ENCODE measurements around the gene PRSS36. TPM values are rescaled to one million over a fixed set of nuclear protein-coding genes. Genes with fewer than 3 reads are reported as not detected.

Gene PRSS36
- total and polyA plus RNA-seq, 10 donors, result 0.70 to 2.6 (median 1.5) TPM; not detected in 1

GRCh38 chr16:31108035-31108793, 41.7 kb downstream of the PRSS36 start, which contains the start of gene BCKDK:
TSS of gene BCKDK (plus strand) at chr16:31108386. CDS start at chr16:31109224, 838 bp downstream.
- 4 to 14% (median 5%) methylated on average over 17 to 68 of the region's 68 CpGs for WGBS, 5 donors
- H3K27me3 ChIP-seq (replicated peaks in 1 of 7), result no peaks in the 10 kb centered on the region

GRCh38 chr16:31107465-31107867, 42.4 kb downstream of the PRSS36 start:
- TF ChIP-seq POLR2A (IDR thresholded peaks at IDR 0.05) (no peak), POLR2AphosphoS5 (IDR thresholded peaks at IDR 0.05) (no peak), CTCF (IDR thresholded peaks at IDR 0.05 in 8 of 11, conservative IDR thresholded peaks at IDR 0.05 in 3 of 11) (no peak)
- WGBS, 5 donors, result 82 to 90% (median 89%) methylated on average over 6 of the region's 6 CpGs
- Histone ChIP-seq H3K27ac (peak overlapping the region in 5 of 8 donors; percentile 87 to 96 (median 92)), H3K9me3 (no peaks in the 10 kb centered on the region), H3K36me3 (peaks cover 0 to 35% (median 31%) of the 10 kb centered on the region in 6 donors), H3K4me3 (peak overlapping the region in 2 of 8 donors; percentile 88 to 97), H3K27me3 (replicated peaks in 1 of 7) (no peaks in the 10 kb centered on the region), H3K4me1 (peaks cover 11 to 50% (median 37%) of the 10 kb centered on the region in 6 donors)
- intact Hi-C loops (cut with DNase I; ENCODE audit: low total_unique reads), result no loop called here
- DNase-seq, result no peak

More at GRCh38 chr16:31108035-31108793, 41.7 kb downstream of the PRSS36 start, which contains the start of gene BCKDK:
- Histone ChIP-seq H3K9me3 (no peaks in the 10 kb centered on the region), H3K27ac (peak within 1 kb of the TSS; percentile 84 to 96 (median 88)), H3K4me1 (peaks cover 11 to 58% (median 40%) of the 10 kb centered on the region in 6 donors), H3K36me3 (peaks cover 0 to 42% (median 37%) of the 10 kb centered on the region in 6 donors), H3K4me3 (peak within 1 kb of the TSS; percentile 75 to 97 (median 86))
- DNase-seq, result peak; percentile 95
- TF ChIP-seq POLR2AphosphoS5 (IDR thresholded peaks at IDR 0.05) (peak; percentile 91 to 92 (median 91)), CTCF (IDR thresholded peaks at IDR 0.05 in 8 of 11, conservative IDR thresholded peaks at IDR 0.05 in 3 of 11) (no peak)
- intact Hi-C loops (cut with DNase I; ENCODE audit: low total_unique reads), result no loop called here

- no peaks in the 10 kb centered on the region for H3K27me3 ChIP-seq (replicated peaks in 1 of 7)
- no peak overlapping the region for H3K4me3 ChIP-seq
- peak overlapping the region in 1 of 8 donors; percentile 83 for H3K27ac ChIP-seq
- intact Hi-C loops (cut with DNase I; ENCODE audit: low total_unique reads), result no loop called here
- TF ChIP-seq CTCF (IDR thresholded peaks at IDR 0.05 in 8 of 11, conservative IDR thresholded peaks at IDR 0.05 in 3 of 11) (no peak), POLR2A (IDR thresholded peaks at IDR 0.05) (no peak), POLR2AphosphoS5 (IDR thresholded peaks at IDR 0.05) (no peak)
- no peaks in the 10 kb centered on the region for H3K9me3 ChIP-seq
- peaks cover 0 to 28% (median 24%) of the 10 kb centered on the region in 6 donors for H3K36me3 ChIP-seq
- DNase-seq, result no peak
- 93 to 96% (median 94%) methylated on average over 28 of the region's 28 CpGs for WGBS, 5 donors
- H3K4me1 ChIP-seq, result peaks cover 11 to 44% (median 33%) of the 10 kb centered on the region in 6 donors
These were observed 43.1 kb downstream of the PRSS36 start for GRCh38 chr16:31106509-31107464.
